Right lobe of liver (tissue), 4 donors: ENCODE results near the gene SAG.

Experiments used
- CTCF ChIP-seq, 4 donors: fragments of 200-600 bp in 3 of 4; fragments of 450-650 bp in 1 of 4; IDR thresholded peaks; one replicate each; pipeline versions ENCODE4 v1.5.1 to v1.8.0; 2016 to 2022; ENCODE audit warnings: antibody characterized with exemption in 4 of 4, mild to moderate bottlenecking in 2 of 4
- POLR2A ChIP-seq: fragments of 450-650 bp; IDR thresholded peaks from one replicate; pipeline ENCODE4 v1.6.1; 2017; ENCODE audit warnings: antibody characterized with exemption, mild to moderate bottlenecking
- donor health status: DM: no; HTN: no; CAD: no.
- donor health status: DM: no; HTN: no; CAD: no.
- donor health status: DM: no; HTN: yes; CAD: no.

GRCh38 chr2:233384015-233384414 is 76.4 kb downstream of the SAG start:
- TF ChIP-seq CTCF (IDR thresholded peaks at IDR 0.05) (no peak), POLR2A (no peak)
